ENCODE results near the gene HKDC1.

HKDC1 gene

GRCh38 chr10:69211524-69211923, 8.6 kb upstream of the HKDC1 start:
- no peak overlapping the region for H3K27ac Mint-ChIP-seq
- no peaks in the 10 kb centered on the region for H3K27me3 Mint-ChIP-seq
- no peak overlapping the region for H3K4me3 Mint-ChIP-seq
- H3K4me1 Mint-ChIP-seq = peaks cover 10% of the 10 kb centered on the region
- H3K36me3 Mint-ChIP-seq = peaks cover 1% of the 10 kb centered on the region
- no peaks in the 10 kb centered on the region for H3K9me3 Mint-ChIP-seq

GRCh38 chr10:69213591-69214311, 6.4 kb upstream of the HKDC1 start:
- H3K9me3 Mint-ChIP-seq = no peaks in the 10 kb centered on the region
- H3K36me3 Mint-ChIP-seq = peaks cover 1% of the 10 kb centered on the region
- peaks cover 10% of the 10 kb centered on the region for H3K4me1 Mint-ChIP-seq
- no peak overlapping the region for H3K4me3 Mint-ChIP-seq
- no peak overlapping the region for H3K27ac Mint-ChIP-seq
- no peaks in the 10 kb centered on the region for H3K27me3 Mint-ChIP-seq

- H3K27me3 Mint-ChIP-seq = no peaks in the 10 kb centered on the region
- H3K4me1 Mint-ChIP-seq = peaks cover 10% of the 10 kb centered on the region
- H3K9me3 Mint-ChIP-seq = no peaks in the 10 kb centered on the region
- no peaks in the 10 kb centered on the region for H3K36me3 Mint-ChIP-seq
- H3K4me3 Mint-ChIP-seq = no peak overlapping the region
- H3K27ac Mint-ChIP-seq = no peak overlapping the region
Measured at GRCh38 chr10:69214666-69215131, 5.4 kb upstream of the HKDC1 start.

- H3K27ac Mint-ChIP-seq = no peak overlapping the region
- H3K4me1 Mint-ChIP-seq = peaks cover 10% of the 10 kb centered on the region
- no peak overlapping the region for H3K4me3 Mint-ChIP-seq
- H3K36me3 Mint-ChIP-seq = no peaks in the 10 kb centered on the region
- no peaks in the 10 kb centered on the region for H3K27me3 Mint-ChIP-seq
- no peaks in the 10 kb centered on the region for H3K9me3 Mint-ChIP-seq
Measured at GRCh38 chr10:69215405-69216171, 4.5 kb upstream of the HKDC1 start.

GRCh38 chr10:69216577-69217118, 3.5 kb upstream of the HKDC1 start:
- no peak overlapping the region for H3K27ac Mint-ChIP-seq
- H3K4me3 Mint-ChIP-seq = no peak overlapping the region
- no peaks in the 10 kb centered on the region for H3K27me3 Mint-ChIP-seq
- H3K9me3 Mint-ChIP-seq = no peaks in the 10 kb centered on the region
- H3K36me3 Mint-ChIP-seq = no peaks in the 10 kb centered on the region
- peaks cover 12% of the 10 kb centered on the region for H3K4me1 Mint-ChIP-seq

GRCh38 chr10:69217119-69217754, 2.9 kb upstream of the HKDC1 start:
- H3K4me1 Mint-ChIP-seq = peaks cover 18% of the 10 kb centered on the region
- no peak overlapping the region for H3K27ac Mint-ChIP-seq
- no peaks in the 10 kb centered on the region for H3K36me3 Mint-ChIP-seq
- no peaks in the 10 kb centered on the region for H3K27me3 Mint-ChIP-seq
- H3K4me3 Mint-ChIP-seq = no peak overlapping the region
- H3K9me3 Mint-ChIP-seq = no peaks in the 10 kb centered on the region

GRCh38 chr10:69218831-69219230, 1.3 kb upstream of the HKDC1 start:
- Mint-ChIP-seq H3K4me3 (no peak overlapping the region), H3K27me3 (no peaks in the 10 kb centered on the region), H3K9me3 (no peaks in the 10 kb centered on the region), H3K27ac (no peak overlapping the region), H3K4me1 (peaks cover 30% of the 10 kb centered on the region), H3K36me3 (no peaks in the 10 kb centered on the region)

- no peak overlapping the region for H3K27ac Mint-ChIP-seq
- no peaks in the 10 kb centered on the region for H3K9me3 Mint-ChIP-seq
- H3K4me3 Mint-ChIP-seq = no peak overlapping the region
- H3K36me3 Mint-ChIP-seq = no peaks in the 10 kb centered on the region
- no peaks in the 10 kb centered on the region for H3K27me3 Mint-ChIP-seq
- peaks cover 30% of the 10 kb centered on the region for H3K4me1 Mint-ChIP-seq
Measured at GRCh38 chr10:69220507-69220906, 375 bp downstream of the HKDC1 start.

- H3K4me1 Mint-ChIP-seq = peaks cover 23% of the 10 kb centered on the region
- H3K9me3 Mint-ChIP-seq = no peaks in the 10 kb centered on the region
- peak overlapping the region; percentile 71 for H3K4me3 Mint-ChIP-seq
- peak overlapping the region; percentile 80 for H3K27ac Mint-ChIP-seq
- no peaks in the 10 kb centered on the region for H3K27me3 Mint-ChIP-seq
- no peaks in the 10 kb centered on the region for H3K36me3 Mint-ChIP-seq
Measured at GRCh38 chr10:69222157-69223027, 2.3 kb downstream of the HKDC1 start.

GRCh38 chr10:69223028-69223342, 2.9 kb downstream of the HKDC1 start:
- Mint-ChIP-seq H3K4me1 (peaks cover 29% of the 10 kb centered on the region), H3K27me3 (no peaks in the 10 kb centered on the region), H3K36me3 (no peaks in the 10 kb centered on the region), H3K4me3 (peak overlapping the region; percentile 71), H3K27ac (peak overlapping the region; percentile 80), H3K9me3 (no peaks in the 10 kb centered on the region)

GRCh38 chr10:69224862-69225657, 4.9 kb downstream of the HKDC1 start:
- Mint-ChIP-seq H3K4me1 (peaks cover 50% of the 10 kb centered on the region), H3K36me3 (no peaks in the 10 kb centered on the region), H3K9me3 (no peaks in the 10 kb centered on the region), H3K27ac (no peak overlapping the region), H3K27me3 (no peaks in the 10 kb centered on the region), H3K4me3 (peak overlapping the region; percentile 31)

GRCh38 chr10:69225681-69226080, 5.5 kb downstream of the HKDC1 start:
- Mint-ChIP-seq H3K27me3 (no peaks in the 10 kb centered on the region), H3K27ac (no peak overlapping the region), H3K4me1 (peaks cover 50% of the 10 kb centered on the region), H3K36me3 (no peaks in the 10 kb centered on the region), H3K4me3 (no peak overlapping the region), H3K9me3 (no peaks in the 10 kb centered on the region)

GRCh38 chr10:69226919-69227450, 6.9 kb downstream of the HKDC1 start:
- Mint-ChIP-seq H3K36me3 (no peaks in the 10 kb centered on the region), H3K27me3 (no peaks in the 10 kb centered on the region), H3K27ac (no peak overlapping the region), H3K4me3 (no peak overlapping the region), H3K4me1 (peaks cover 49% of the 10 kb centered on the region), H3K9me3 (no peaks in the 10 kb centered on the region)

- H3K27ac Mint-ChIP-seq = peak overlapping the region; percentile 35
- no peaks in the 10 kb centered on the region for H3K36me3 Mint-ChIP-seq
- no peak overlapping the region for H3K4me3 Mint-ChIP-seq
- H3K27me3 Mint-ChIP-seq = no peaks in the 10 kb centered on the region
- H3K4me1 Mint-ChIP-seq = peaks cover 49% of the 10 kb centered on the region
- H3K9me3 Mint-ChIP-seq = no peaks in the 10 kb centered on the region
Measured at GRCh38 chr10:69228151-69228550, 8.0 kb downstream of the HKDC1 start.
